Measurements from ENCODE around the gene ZNF77. TPM values are rescaled to one million over a fixed set of nuclear protein-coding genes. Genes with fewer than 3 reads are reported as not detected.

The ZNF77 gene
- polyA plus RNA-seq, 3 donors = 0.30 to 2.7 (median 1.0) TPM

- Histone ChIP-seq H3K9me3 (replicated peaks in 1 of 2; ENCODE audit: control insufficient read depth in 1 of 2, insufficient read depth in 1 of 2, low read length in 2 of 2) (no peaks in the 10 kb centered on the region), H3K36me3 (replicated peaks in 1 of 2; ENCODE audit: control insufficient read depth in 1 of 2, insufficient read depth in 2 of 2, low read length in 2 of 2) (no peaks in the 10 kb centered on the region), H3K27ac (ENCODE audit: low read depth in 1 of 2, low read length in 2 of 2) (no peak overlapping the region), H3K27me3 (ENCODE audit: control insufficient read depth in 2 of 2, insufficient read depth in 2 of 2, low read length in 2 of 2) (peaks cover 0 to 14% of the 10 kb centered on the region in 2 donors), H3K79me2 (ENCODE audit: insufficient read depth, low read length) (no peaks in the 10 kb centered on the region), H3K4me2 (replicated peaks; ENCODE audit: extremely low read depth, low read length, poor library complexity, severe bottlenecking) (no peak overlapping the region), H2AFZ (ENCODE audit: insufficient read depth, low read depth, low read length, poor library complexity, severe bottlenecking) (no peak overlapping the region), H3K4me3 (replicated peaks in 1 of 3; ENCODE audit: low read depth in 2 of 3, low read length in 3 of 3) (no peak overlapping the region), H3K4me1 (ENCODE audit: control insufficient read depth in 1 of 2, insufficient read depth in 2 of 2, low read length in 2 of 2) (peaks cover 0 to under 1% of the 10 kb centered on the region in 2 donors), H3K9ac (ENCODE audit: insufficient read depth, low read length, poor library complexity, severe bottlenecking) (no peak overlapping the region), H4K20me1 (ENCODE audit: insufficient read depth, low read length) (no peaks in the 10 kb centered on the region)
- 94% methylated on average over 11 of the region's 15 CpGs for WGBS (ENCODE audit: insufficient coverage)
- intact Hi-C loops (cut with micrococcal nuclease) = no loop called here
- Mint-ChIP-seq H3K9me3 (peaks cover 0 to 2% (median 0%) of the 10 kb centered on the region in 7 donors), H3K4me3 (no peak overlapping the region), H3K36me3 (no peaks in the 10 kb centered on the region), H3K4me1 (peaks cover under 1% of the 10 kb centered on the region), H3K27me3 (ENCODE audit: low read depth in 3 of 3) (peaks cover 22 to 32% (median 23%) of the 10 kb centered on the region in 3 donors), H3K27ac (no peak overlapping the region)
- TF ChIP-seq CTCF (IDR thresholded peaks at IDR 0.05) = no peak
- DNase-seq = no peak
These were observed 44.6 kb upstream of the ZNF77 start for GRCh38 chr19:2989236-2989946.

- H3K27ac Mint-ChIP-seq = no peak overlapping the region
- 100% methylated on average over 2 of the region's 3 CpGs for WGBS (ENCODE audit: insufficient coverage)
These were observed 43.8 kb upstream of the ZNF77 start for GRCh38 chr19:2988568-2988967.

More at GRCh38 chr19:2988568-2988967, 43.8 kb upstream of the ZNF77 start:
- no peak for DNase-seq
- TF ChIP-seq CTCF (IDR thresholded peaks at IDR 0.05) = no peak
- Histone ChIP-seq H3K9me3 (replicated peaks in 1 of 2; ENCODE audit: control insufficient read depth in 1 of 2, insufficient read depth in 1 of 2, low read length in 2 of 2) (no peaks in the 10 kb centered on the region), H3K4me2 (replicated peaks; ENCODE audit: extremely low read depth, low read length, poor library complexity, severe bottlenecking) (no peak overlapping the region), H3K79me2 (ENCODE audit: insufficient read depth, low read length) (no peaks in the 10 kb centered on the region), H3K27me3 (ENCODE audit: control insufficient read depth in 2 of 2, insufficient read depth in 2 of 2, low read length in 2 of 2) (peaks cover 4 to 22% of the 10 kb centered on the region in 2 donors), H3K9ac (ENCODE audit: insufficient read depth, low read length, poor library complexity, severe bottlenecking) (no peak overlapping the region), H3K4me1 (ENCODE audit: control insufficient read depth in 1 of 2, insufficient read depth in 2 of 2, low read length in 2 of 2) (peaks cover 5 to 8% of the 10 kb centered on the region in 2 donors), H4K20me1 (ENCODE audit: insufficient read depth, low read length) (no peaks in the 10 kb centered on the region), H3K27ac (ENCODE audit: low read depth in 1 of 2, low read length in 2 of 2) (no peak overlapping the region), H2AFZ (ENCODE audit: insufficient read depth, low read depth, low read length, poor library complexity, severe bottlenecking) (no peak overlapping the region), H3K4me3 (replicated peaks in 1 of 3; ENCODE audit: low read depth in 2 of 3, low read length in 3 of 3) (no peak overlapping the region), H3K36me3 (replicated peaks in 1 of 2; ENCODE audit: control insufficient read depth in 1 of 2, insufficient read depth in 2 of 2, low read length in 2 of 2) (no peaks in the 10 kb centered on the region)
- Mint-ChIP-seq H3K27me3 (ENCODE audit: low read depth in 3 of 3) (peaks cover 25 to 40% (median 29%) of the 10 kb centered on the region in 3 donors), H3K36me3 (no peaks in the 10 kb centered on the region), H3K4me3 (peak overlapping the region in 1 of 2 donors; percentile 2), H3K9me3 (peaks cover 0 to 3% (median 0%) of the 10 kb centered on the region in 7 donors), H3K4me1 (peaks cover 6% of the 10 kb centered on the region)
- intact Hi-C loops (cut with micrococcal nuclease) = no loop called here

Measured in CD14-positive monocyte (primary cell).